22Rv1 (cell line): ENCODE results near the gene MPPED2.

Source experiments
- H3K27ac ChIP-seq: fragments of 450-650 bp; 2 replicates; pipeline ENCODE4 v1.5.1; 2017
- ZFX ChIP-seq: fragments of 450-650 bp; IDR thresholded peaks from 2 replicates; pipeline ENCODE4 v1.6.1; 2017; ENCODE audit warnings: antibody characterized with exemption, borderline replicate concordance
- TF ChIP-seq, protein P1 (sequence below): fragments of 450-650 bp; IDR thresholded peaks from 2 replicates; pipeline ENCODE4 v1.5.1; 2017; ENCODE audit warnings: mild to moderate bottlenecking

MPPED2 gene

DNA sequence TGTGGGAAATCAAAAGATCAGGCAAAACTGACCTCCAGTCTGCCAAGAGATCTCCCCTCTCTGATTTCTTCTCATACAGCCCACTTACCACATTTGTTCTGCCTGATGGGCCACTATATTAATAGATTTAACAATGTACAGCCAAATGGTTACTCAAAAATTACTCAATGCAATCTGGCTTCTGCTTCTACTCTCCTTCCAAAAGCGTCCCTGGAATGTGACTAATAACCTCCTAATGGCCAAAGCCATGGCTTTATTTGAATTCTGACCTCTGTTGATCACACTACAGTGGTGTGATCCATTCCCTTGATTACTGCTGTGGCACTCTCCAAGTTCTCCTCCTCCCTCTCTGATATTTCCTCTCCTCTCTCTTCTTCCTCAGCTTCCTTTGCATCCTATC, 86.2 kb downstream of the MPPED2 start:
- TF ChIP-seq, protein P1, sequence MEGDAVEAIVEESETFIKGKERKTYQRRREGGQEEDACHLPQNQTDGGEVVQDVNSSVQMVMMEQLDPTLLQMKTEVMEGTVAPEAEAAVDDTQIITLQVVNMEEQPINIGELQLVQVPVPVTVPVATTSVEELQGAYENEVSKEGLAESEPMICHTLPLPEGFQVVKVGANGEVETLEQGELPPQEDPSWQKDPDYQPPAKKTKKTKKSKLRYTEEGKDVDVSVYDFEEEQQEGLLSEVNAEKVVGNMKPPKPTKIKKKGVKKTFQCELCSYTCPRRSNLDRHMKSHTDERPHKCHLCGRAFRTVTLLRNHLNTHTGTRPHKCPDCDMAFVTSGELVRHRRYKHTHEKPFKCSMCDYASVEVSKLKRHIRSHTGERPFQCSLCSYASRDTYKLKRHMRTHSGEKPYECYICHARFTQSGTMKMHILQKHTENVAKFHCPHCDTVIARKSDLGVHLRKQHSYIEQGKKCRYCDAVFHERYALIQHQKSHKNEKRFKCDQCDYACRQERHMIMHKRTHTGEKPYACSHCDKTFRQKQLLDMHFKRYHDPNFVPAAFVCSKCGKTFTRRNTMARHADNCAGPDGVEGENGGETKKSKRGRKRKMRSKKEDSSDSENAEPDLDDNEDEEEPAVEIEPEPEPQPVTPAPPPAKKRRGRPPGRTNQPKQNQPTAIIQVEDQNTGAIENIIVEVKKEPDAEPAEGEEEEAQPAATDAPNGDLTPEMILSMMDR, result no peak
- no peak for TF ChIP-seq ZFX
- H3K27ac ChIP-seq, result no peak overlapping the region

DNA sequence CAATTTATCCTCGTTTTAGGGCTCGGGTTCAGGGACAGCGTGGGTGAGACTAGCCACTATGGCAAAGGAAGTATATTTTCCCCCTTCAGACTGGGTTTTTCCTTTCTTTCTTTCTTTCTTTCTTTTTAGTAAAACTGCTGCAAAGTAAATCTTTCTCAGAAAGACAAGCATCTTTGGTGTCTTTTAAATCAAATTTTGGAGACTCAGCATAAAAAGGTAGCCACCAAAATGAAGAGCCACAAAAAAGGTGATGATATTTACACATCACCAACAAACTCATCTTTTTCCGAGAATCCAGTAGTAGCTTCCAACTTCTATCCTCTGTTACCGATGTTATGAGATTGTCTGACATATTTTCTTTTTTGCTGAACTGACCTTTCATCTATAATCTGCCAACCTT, 88.6 kb downstream of the MPPED2 start:
- TF ChIP-seq, protein P1, result no peak
- no peak for TF ChIP-seq ZFX
- H3K27ac ChIP-seq, result no peak overlapping the region

DNA sequence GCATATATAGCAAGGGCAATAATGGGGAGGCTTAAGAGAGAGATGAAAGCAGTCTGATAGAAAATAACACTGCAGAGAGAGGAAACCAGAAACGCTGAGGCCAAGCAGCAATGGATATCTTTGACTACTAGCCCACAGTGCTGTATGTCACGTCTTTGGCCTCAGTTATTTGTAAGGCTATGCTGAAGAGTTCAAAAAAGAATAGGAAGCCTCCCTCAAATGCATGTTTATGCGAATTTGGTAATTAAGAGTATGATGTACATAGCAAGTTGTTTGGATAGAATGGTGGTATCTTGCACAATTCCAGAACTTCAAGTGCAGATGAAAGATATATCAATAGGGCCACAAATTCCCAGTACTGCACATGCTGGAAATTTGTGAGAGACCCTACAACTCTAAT, 89.2 kb downstream of the MPPED2 start:
- TF ChIP-seq, protein P1, result no peak
- no peak for TF ChIP-seq ZFX
- H3K27ac ChIP-seq, result no peak overlapping the region

DNA sequence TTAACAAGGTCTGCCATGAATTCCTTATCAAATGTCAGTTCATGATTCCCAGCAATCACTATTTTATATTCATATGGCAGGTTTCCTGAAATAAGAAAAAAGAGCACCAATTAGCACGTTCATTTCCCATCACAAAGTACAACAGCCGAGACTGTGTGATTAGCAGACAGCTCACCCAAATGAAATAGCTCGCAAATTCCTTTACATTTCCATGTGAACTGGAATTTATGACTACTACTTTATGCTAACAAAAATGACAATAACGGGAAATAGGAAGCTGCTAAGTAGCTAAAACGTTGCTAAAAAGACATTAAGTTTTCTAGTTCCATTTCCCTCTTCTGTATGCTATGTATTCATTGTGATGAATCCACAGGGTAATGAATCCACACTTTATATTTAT, 90.7 kb downstream of the MPPED2 start:
- no peak overlapping the region for H3K27ac ChIP-seq
- TF ChIP-seq, protein P1, result no peak
- no peak for TF ChIP-seq ZFX

DNA sequence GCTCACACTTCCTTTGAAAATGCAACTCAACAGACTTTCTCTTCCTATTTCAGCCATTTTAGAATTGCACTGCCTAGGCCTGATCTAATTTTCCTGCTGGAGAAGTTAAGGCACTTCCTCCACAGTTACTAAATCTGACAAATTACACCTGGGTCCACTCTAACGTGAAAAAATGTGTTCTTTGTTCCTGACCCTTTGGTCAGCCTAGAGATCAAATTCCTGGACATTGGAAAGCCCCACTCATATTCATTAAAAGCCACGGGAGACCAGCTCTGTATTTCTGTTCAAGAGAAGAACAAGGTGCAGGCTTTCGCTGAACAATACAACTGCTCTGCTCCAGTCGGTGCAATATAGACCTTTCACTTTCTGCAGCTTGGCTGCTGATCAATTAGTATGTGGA, 96.6 kb downstream of the MPPED2 start:
- H3K27ac ChIP-seq, result no peak overlapping the region

DNA sequence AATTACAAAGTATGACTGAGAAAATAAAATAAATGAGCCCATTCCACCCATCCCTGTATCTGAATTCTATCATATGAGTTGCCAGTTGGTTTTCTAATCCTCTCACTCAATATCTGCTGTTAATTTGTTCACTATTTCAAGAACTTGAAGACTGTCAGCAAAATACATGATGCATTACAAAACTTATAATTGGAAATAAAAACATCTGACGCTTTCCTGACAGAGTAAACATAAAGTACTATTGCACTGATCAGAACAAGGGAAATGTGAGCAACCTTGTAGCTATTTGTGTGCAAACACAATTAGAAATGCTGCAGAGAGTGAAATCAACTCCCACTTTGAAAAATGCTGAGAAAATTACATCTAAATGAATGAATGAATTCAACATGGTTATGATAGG, 97.1 kb downstream of the MPPED2 start:
- H3K27ac ChIP-seq, result no peak overlapping the region
- no peak for TF ChIP-seq ZFX
- TF ChIP-seq, protein P1, result no peak

More for the DNA sequence above, 96.6 kb downstream of the MPPED2 start:
- TF ChIP-seq, protein P1, result no peak
- no peak for TF ChIP-seq ZFX

DNA sequence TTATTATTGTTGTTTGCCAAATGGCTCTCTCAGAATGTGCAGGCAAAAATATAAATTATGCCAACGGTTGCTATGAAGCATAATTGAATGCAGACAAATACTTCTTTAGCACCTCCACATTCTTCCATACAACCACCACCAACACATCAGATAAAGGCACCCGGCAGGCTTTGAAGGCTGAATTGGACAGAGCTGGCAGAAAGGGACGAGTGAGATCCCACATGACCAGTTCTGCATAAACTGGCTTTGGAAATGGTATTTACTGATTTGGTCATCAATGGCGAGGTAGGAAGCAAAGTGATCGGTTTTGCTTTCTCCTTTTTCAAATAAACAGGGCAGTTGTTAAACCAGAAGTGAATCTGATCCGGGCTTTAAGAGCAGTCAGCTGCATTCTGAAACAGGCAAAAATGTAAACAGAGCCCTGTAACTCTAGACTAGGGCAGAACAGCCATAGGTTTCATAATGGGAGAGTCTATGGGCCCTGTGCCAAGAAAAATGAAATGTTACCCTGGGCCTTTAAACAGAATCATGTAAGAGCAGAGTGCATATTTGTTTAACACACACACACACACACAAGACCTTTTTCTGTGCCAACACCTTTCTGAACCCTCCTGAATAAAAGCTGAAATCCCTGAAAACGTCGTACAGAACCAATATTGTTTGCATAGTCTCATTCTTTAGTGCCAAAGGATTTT, 97.7 kb downstream of the MPPED2 start:
- TF ChIP-seq, protein P1, result no peak
- TF ChIP-seq ZFX, result no peak
- no peak overlapping the region for H3K27ac ChIP-seq
